Measurements from ENCODE around the gene MEPE.

The MEPE gene

GRCh38 chr4:87832669-87833068, at the start of gene MEPE:
MEPE (plus strand) TSS chr4:87832969; CDS start chr4:87834715, 1,746 bp downstream.
- DNase-seq = no peak

- DNase-seq = no peak
Measured at GRCh38 chr4:87783781-87784180, 49.0 kb upstream of the MEPE start.

GRCh38 chr4:87785731-87786509, 46.8 kb upstream of the MEPE start:
- DNase-seq = no peak

GRCh38 chr4:87799301-87800113, 33.3 kb upstream of the MEPE start, which contains the start of gene IBSP:
IBSP (plus strand) TSS chr4:87799554; CDS start chr4:87802362, 2,808 bp downstream.
- DNase-seq = no peak

GRCh38 chr4:87802858-87803257, 29.9 kb upstream of the MEPE start:
- DNase-seq = no peak

- no peak for DNase-seq
Measured at GRCh38 chr4:87803421-87803820, 29.3 kb upstream of the MEPE start.

- DNase-seq = no peak
Measured at GRCh38 chr4:87804871-87805270, 27.9 kb upstream of the MEPE start.

- DNase-seq = no peak
Measured at GRCh38 chr4:87805971-87806370, 26.8 kb upstream of the MEPE start.

- DNase-seq = no peak
Measured at GRCh38 chr4:87806520-87806919, 26.2 kb upstream of the MEPE start.

GRCh38 chr4:87807402-87807801, 25.4 kb upstream of the MEPE start:
- DNase-seq = no peak

- DNase-seq = no peak
Measured at GRCh38 chr4:87811977-87812376, 20.8 kb upstream of the MEPE start.

- DNase-seq = no peak
Measured at GRCh38 chr4:87819281-87819919, 13.4 kb upstream of the MEPE start.

- DNase-seq = no peak
Measured at GRCh38 chr4:87823200-87823599, 9.6 kb upstream of the MEPE start.

- no peak for DNase-seq
Measured at GRCh38 chr4:87823724-87824123, 9.0 kb upstream of the MEPE start.

GRCh38 chr4:87824352-87824751, 8.4 kb upstream of the MEPE start:
- DNase-seq = no peak

- no peak for DNase-seq
Measured at GRCh38 chr4:87834401-87834800, 1.6 kb downstream of the MEPE start.

- no peak for DNase-seq
Measured at GRCh38 chr4:87835197-87835596, 2.4 kb downstream of the MEPE start.

GRCh38 chr4:87835743-87836142, 3.0 kb downstream of the MEPE start:
- no peak for DNase-seq

GRCh38 chr4:87838205-87838604, 5.4 kb downstream of the MEPE start:
- DNase-seq = no peak

- no peak for DNase-seq
Measured at GRCh38 chr4:87838890-87839591, 6.3 kb downstream of the MEPE start.

- DNase-seq = no peak
Measured at GRCh38 chr4:87839592-87839946, 6.8 kb downstream of the MEPE start.

- DNase-seq = no peak
Measured at GRCh38 chr4:87840149-87840548, 7.4 kb downstream of the MEPE start.

- no peak for DNase-seq
Measured at GRCh38 chr4:87843936-87844335, 11.2 kb downstream of the MEPE start.

Data from DMS 273 treated with DMSO at 0.1 percent for 48 hours (cell line).